ENCODE results near the gene TRIM7.
"Not testable (repeated sequence)": the region's sequence is repeated elsewhere in the genome, so short reads cannot be mapped to it uniquely, and the experiment has no call there.

TRIM7 gene

GRCh38 chr5:181173420-181174342 lies 31.3 kb downstream of the TRIM7 start:
- in situ Hi-C loops (cut with HindIII; ENCODE audit: low sequenced_read_pairs) = no loop called here

- in situ Hi-C loops (cut with HindIII; ENCODE audit: low sequenced_read_pairs) = no loop called here
Observed at GRCh38 chr5:181173027-181173419, 32.0 kb downstream of the TRIM7 start.

- in situ Hi-C loops (cut with HindIII; ENCODE audit: low sequenced_read_pairs) = no loop called here
Observed at GRCh38 chr5:181171782-181172181, 33.2 kb downstream of the TRIM7 start.

GRCh38 chr5:181170996-181171395 lies 34.0 kb downstream of the TRIM7 start:
- in situ Hi-C loops (cut with HindIII; ENCODE audit: low sequenced_read_pairs) = no loop called here

- in situ Hi-C loops (cut with HindIII; ENCODE audit: low sequenced_read_pairs) = no loop called here
Observed at GRCh38 chr5:181170237-181170825, 34.7 kb downstream of the TRIM7 start.

GRCh38 chr5:181169459-181170236 lies 35.3 kb downstream of the TRIM7 start:
- in situ Hi-C loops (cut with HindIII; ENCODE audit: low sequenced_read_pairs) = not testable (repeated sequence)

GRCh38 chr5:181168595-181169118 lies 36.3 kb downstream of the TRIM7 start:
- in situ Hi-C loops (cut with HindIII; ENCODE audit: low sequenced_read_pairs) = no loop called here

GRCh38 chr5:181167814-181168488 lies 37.0 kb downstream of the TRIM7 start:
- in situ Hi-C loops (cut with HindIII; ENCODE audit: low sequenced_read_pairs) = no loop called here

GRCh38 chr5:181166812-181167733 lies 37.9 kb downstream of the TRIM7 start:
- in situ Hi-C loops (cut with HindIII; ENCODE audit: low sequenced_read_pairs) = no loop called here

GRCh38 chr5:181164076-181164952 lies 40.7 kb downstream of the TRIM7 start:
- in situ Hi-C loops (cut with HindIII; ENCODE audit: low sequenced_read_pairs) = no loop called here

GRCh38 chr5:181163487-181164075 lies 41.4 kb downstream of the TRIM7 start:
- in situ Hi-C loops (cut with HindIII; ENCODE audit: low sequenced_read_pairs) = no loop called here

- in situ Hi-C loops (cut with HindIII; ENCODE audit: low sequenced_read_pairs) = no loop called here
Observed at GRCh38 chr5:181161534-181162175, 43.3 kb downstream of the TRIM7 start.

- in situ Hi-C loops (cut with HindIII; ENCODE audit: low sequenced_read_pairs) = not testable (repeated sequence)
Observed at GRCh38 chr5:181160755-181161533, 44.1 kb downstream of the TRIM7 start.

GRCh38 chr5:181160152-181160754 lies 44.7 kb downstream of the TRIM7 start:
- in situ Hi-C loops (cut with HindIII; ENCODE audit: low sequenced_read_pairs) = no loop called here

GRCh38 chr5:181159286-181160151 lies 45.5 kb downstream of the TRIM7 start:
- in situ Hi-C loops (cut with HindIII; ENCODE audit: low sequenced_read_pairs) = no loop called here

- in situ Hi-C loops (cut with HindIII; ENCODE audit: low sequenced_read_pairs) = no loop called here
Observed at GRCh38 chr5:181158869-181159268, 46.1 kb downstream of the TRIM7 start.
